Hematopoietic multipotent progenitor cell treated with erythropoietin and hydrocortisone succinate and interleukin-3 and kit ligand, for 6 days (in vitro differentiated cells): ENCODE results near the gene CHN2.
A peak's percentile ranks its signal among the peaks of the same experiment; 100 is the strongest.

Source experiments
- DNase-seq: peaks from one replicate; pipeline ENCODE4 v3.0.0-alpha.2; 2015

CHN2 gene

GRCh38 chr7:29315122-29315891 lies 120.7 kb downstream of the CHN2 start:
- no peak for DNase-seq

- no peak for DNase-seq
Observed at GRCh38 chr7:29315892-29316270, 121.3 kb downstream of the CHN2 start.

- DNase-seq, result peak; percentile 27
Observed at GRCh38 chr7:29316926-29317325, 122.4 kb downstream of the CHN2 start.

- DNase-seq, result no peak
Observed at GRCh38 chr7:29318853-29319718, 124.5 kb downstream of the CHN2 start.

- DNase-seq, result peak; percentile 75
Observed at GRCh38 chr7:29319719-29320521, 125.3 kb downstream of the CHN2 start.

- DNase-seq, result no peak
Observed at GRCh38 chr7:29320577-29320976, 126.0 kb downstream of the CHN2 start.

- no peak for DNase-seq
Observed at GRCh38 chr7:29322023-29322712, 127.6 kb downstream of the CHN2 start.

GRCh38 chr7:29325476-29325875 lies 130.9 kb downstream of the CHN2 start:
- DNase-seq, result no peak

- DNase-seq, result no peak
Observed at GRCh38 chr7:29326864-29327263, 132.3 kb downstream of the CHN2 start.

- DNase-seq, result no peak
Observed at GRCh38 chr7:29327455-29327854, 132.9 kb downstream of the CHN2 start.

- peak; percentile 12 for DNase-seq
Observed at GRCh38 chr7:29328045-29328444, 133.5 kb downstream of the CHN2 start.

- DNase-seq, result peak; percentile 29
Observed at GRCh38 chr7:29328811-29329210, 134.2 kb downstream of the CHN2 start.

- no peak for DNase-seq
Observed at GRCh38 chr7:29329686-29330085, 135.1 kb downstream of the CHN2 start.

GRCh38 chr7:29330136-29330535 lies 135.6 kb downstream of the CHN2 start:
- no peak for DNase-seq

- DNase-seq, result no peak
Observed at GRCh38 chr7:29331163-29331562, 136.6 kb downstream of the CHN2 start.

- no peak for DNase-seq
Observed at GRCh38 chr7:29332042-29332811, 137.7 kb downstream of the CHN2 start.

- no peak for DNase-seq
Observed at GRCh38 chr7:29332875-29333855, 138.6 kb downstream of the CHN2 start.

GRCh38 chr7:29335188-29336083 lies 140.9 kb downstream of the CHN2 start:
- DNase-seq, result peak; percentile 56

- DNase-seq, result peak; percentile 59
Observed at GRCh38 chr7:29337546-29338116, 143.1 kb downstream of the CHN2 start.
